ENCODE measurements around the gene NR5A2. TPM values are rescaled to one million over a fixed set of nuclear protein-coding genes. Genes with fewer than 3 reads are reported as not detected.

The NR5A2 gene
- total and polyA plus RNA-seq, 10 of the 15 experiments (the other 5 are each of a cell fraction or from before 2014, with no cell fraction given), result 0.02 to 0.60 (median 0.15) TPM; not detected in 1

DNA sequence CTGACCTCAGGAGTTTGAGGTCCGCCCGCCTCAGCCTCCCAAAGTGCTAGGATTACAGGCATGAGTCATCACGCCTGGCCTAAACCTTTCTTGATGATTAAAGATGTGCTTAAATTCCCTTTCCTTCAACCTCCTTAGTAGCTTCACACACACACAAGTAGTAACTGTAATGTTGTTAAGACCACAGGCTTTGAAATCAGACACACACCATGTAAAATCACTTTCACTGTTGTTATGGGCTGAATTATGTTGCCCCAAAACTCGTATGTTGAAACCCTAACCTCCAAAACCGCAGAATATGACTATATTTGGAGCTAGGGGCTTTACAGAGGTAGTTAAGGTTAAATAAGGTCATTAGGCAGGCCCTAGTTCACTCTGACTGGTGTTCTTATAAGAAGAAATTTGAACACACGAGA, 180.2 kb downstream of the NR5A2 start:
- Histone ChIP-seq H3K27me3 (replicated peaks in 1 of 2; ENCODE audit: control insufficient read depth in 2 of 2, insufficient read depth in 2 of 2, low read length in 1 of 2) (no peaks in the 10 kb centered on the region), H3K4me3 (no peak overlapping the region), H3K9me3 (replicated peaks; ENCODE audit: control insufficient read depth, insufficient read depth, low read length) (no peaks in the 10 kb centered on the region; the same call in 2 of the 3 replicates), H3K4me1 (ENCODE audit: control insufficient read depth, insufficient read depth, low read length) (peaks cover 7% of the 10 kb centered on the region), H4K20me1 (ENCODE audit: control insufficient read depth, insufficient read depth) (no peaks in the 10 kb centered on the region), H3K36me3 (ENCODE audit: control insufficient read depth in 2 of 2, insufficient read depth in 2 of 2, low read length in 1 of 2) (no peaks in the 10 kb centered on the region), H3K9ac (ENCODE audit: control insufficient read depth, insufficient read depth, low read length) (no peak overlapping the region), H2AFZ (ENCODE audit: control insufficient read depth, low read depth, low read length) (no peak overlapping the region), H3K27ac (ENCODE audit: control insufficient read depth, insufficient read depth) (no peak overlapping the region), H3K4me2 (ENCODE audit: control insufficient read depth, insufficient read depth) (peak overlapping the region; percentile 46), H3K79me2 (ENCODE audit: control insufficient read depth, insufficient read depth, low read length) (no peaks in the 10 kb centered on the region)
- ChIA-PET SMC1A (ENCODE audit: uncharacterized antibody, unreplicated experiment) (interaction anchor here (0.6 to 1.9 kb wide), 11 partner anchors 11 to 101 kb away, joined by 3 to 8 read pairs (median 3); no protein-coding TSS in a partner anchor), RAD21 (ENCODE audit: unreplicated experiment) (interaction anchor here (0.8 to 2.3 kb wide), 5 partner anchors 9 to 86 kb away, joined by 3 to 7 read pairs (median 4); no protein-coding TSS in a partner anchor), CTCF (interaction anchor here (1.1 to 1.5 kb wide), 3 partner anchors 27 to 83 kb away, joined by 3 to 4 read pairs (median 3); no protein-coding TSS in a partner anchor), POLR2A (interaction anchor here (0.9 kb wide), 1 partner anchor 11 kb away, joined by 3 read pairs; no protein-coding TSS in a partner anchor)
- BruUV-seq (replicated peaks), result no TSS peak
- in situ Hi-C loops (cut with MboI) (no loop called here), intact Hi-C loops (cut with micrococcal nuclease; ENCODE audit: unreplicated experiment) (loop anchor here (5.0 kb wide), 1 partner anchor 55 kb away; no protein-coding TSS in a partner anchor)
- FAIRE-seq (peak; percentile 92), DNase-seq (ENCODE audit: low read depth, low spot score) (peak; percentile 77), ATAC-seq (peak; percentile 97)
- under 1% methylated on average over 6 of the region's 6 CpGs for WGBS (ENCODE audit: insufficient coverage, insufficient replicate concordance, low lambda C conversion rate, missing lambda C conversion rate)
- TF ChIP-seq MEF2A (IDR thresholded peaks at IDR 0.05; ENCODE audit: insufficient read depth, low read depth, low read length) (peak; percentile 99), LARP7 (IDR thresholded peaks at IDR 0.05) (no peak), NFIC (IDR thresholded peaks at IDR 0.05; ENCODE audit: low read depth, low read length) (peak; percentile 95), NBN (IDR thresholded peaks at IDR 0.05) (peak; percentile 60; the same call in 1 of the 2 replicates), PAX5 (IDR thresholded peaks at IDR 0.05; ENCODE audit: borderline replicate concordance, low read depth, low read length) (peak; percentile 79), FOXM1 (IDR thresholded peaks at IDR 0.05; ENCODE audit: low read depth, low read length) (peak; percentile 90), CBX3 (IDR thresholded peaks at IDR 0.05; ENCODE audit: borderline replicate concordance, low read depth) (no peak), SRF (IDR thresholded peaks at IDR 0.05; ENCODE audit: low read depth in 2 of 2, low read length in 2 of 2) (peak in 1 of 2 experiments; percentile 70; a peak in 1 of 4 replicates), RAD21 (IDR thresholded peaks at IDR 0.05; ENCODE audit: insufficient read depth, low read depth, low read length) (0 out of 2 replicates have a peak, but pooled peaks have one; percentile 1), KLF5 (IDR thresholded peaks at IDR 0.05; ENCODE audit: partially characterized antibody) (no peak), MTA3 (IDR thresholded peaks at IDR 0.05; ENCODE audit: borderline replicate concordance, low read length) (peak; percentile 91; the same call in 1 of the 2 replicates), BCL11A (IDR thresholded peaks at IDR 0.05; ENCODE audit: low read depth, low read length) (peak; percentile 64; the same call in 1 of the 2 replicates), EED (IDR thresholded peaks at IDR 0.05; ENCODE audit: low read depth) (peak; percentile 88), FOXK2 (IDR thresholded peaks at IDR 0.05) (no peak; the same call in 1 of the 2 replicates), NRF1 (conservative IDR thresholded peaks at IDR 0.05; ENCODE audit: low read depth, low read length) (no peak), ATF7 (IDR thresholded peaks at IDR 0.05; ENCODE audit: low read depth) (peak; percentile 64)
- TF ChIP-seq, protein P1, sequence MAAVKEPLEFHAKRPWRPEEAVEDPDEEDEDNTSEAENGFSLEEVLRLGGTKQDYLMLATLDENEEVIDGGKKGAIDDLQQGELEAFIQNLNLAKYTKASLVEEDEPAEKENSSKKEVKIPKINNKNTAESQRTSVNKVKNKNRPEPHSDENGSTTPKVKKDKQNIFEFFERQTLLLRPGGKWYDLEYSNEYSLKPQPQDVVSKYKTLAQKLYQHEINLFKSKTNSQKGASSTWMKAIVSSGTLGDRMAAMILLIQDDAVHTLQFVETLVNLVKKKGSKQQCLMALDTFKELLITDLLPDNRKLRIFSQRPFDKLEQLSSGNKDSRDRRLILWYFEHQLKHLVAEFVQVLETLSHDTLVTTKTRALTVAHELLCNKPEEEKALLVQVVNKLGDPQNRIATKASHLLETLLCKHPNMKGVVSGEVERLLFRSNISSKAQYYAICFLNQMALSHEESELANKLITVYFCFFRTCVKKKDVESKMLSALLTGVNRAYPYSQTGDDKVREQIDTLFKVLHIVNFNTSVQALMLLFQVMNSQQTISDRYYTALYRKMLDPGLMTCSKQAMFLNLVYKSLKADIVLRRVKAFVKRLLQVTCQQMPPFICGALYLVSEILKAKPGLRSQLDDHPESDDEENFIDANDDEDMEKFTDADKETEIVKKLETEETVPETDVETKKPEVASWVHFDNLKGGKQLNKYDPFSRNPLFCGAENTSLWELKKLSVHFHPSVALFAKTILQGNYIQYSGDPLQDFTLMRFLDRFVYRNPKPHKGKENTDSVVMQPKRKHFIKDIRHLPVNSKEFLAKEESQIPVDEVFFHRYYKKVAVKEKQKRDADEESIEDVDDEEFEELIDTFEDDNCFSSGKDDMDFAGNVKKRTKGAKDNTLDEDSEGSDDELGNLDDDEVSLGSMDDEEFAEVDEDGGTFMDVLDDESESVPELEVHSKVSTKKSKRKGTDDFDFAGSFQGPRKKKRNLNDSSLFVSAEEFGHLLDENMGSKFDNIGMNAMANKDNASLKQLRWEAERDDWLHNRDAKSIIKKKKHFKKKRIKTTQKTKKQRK (IDR thresholded peaks at IDR 0.05; ENCODE audit: low read depth, low read length), result no peak
- TF ChIP-seq, protein P2, sequence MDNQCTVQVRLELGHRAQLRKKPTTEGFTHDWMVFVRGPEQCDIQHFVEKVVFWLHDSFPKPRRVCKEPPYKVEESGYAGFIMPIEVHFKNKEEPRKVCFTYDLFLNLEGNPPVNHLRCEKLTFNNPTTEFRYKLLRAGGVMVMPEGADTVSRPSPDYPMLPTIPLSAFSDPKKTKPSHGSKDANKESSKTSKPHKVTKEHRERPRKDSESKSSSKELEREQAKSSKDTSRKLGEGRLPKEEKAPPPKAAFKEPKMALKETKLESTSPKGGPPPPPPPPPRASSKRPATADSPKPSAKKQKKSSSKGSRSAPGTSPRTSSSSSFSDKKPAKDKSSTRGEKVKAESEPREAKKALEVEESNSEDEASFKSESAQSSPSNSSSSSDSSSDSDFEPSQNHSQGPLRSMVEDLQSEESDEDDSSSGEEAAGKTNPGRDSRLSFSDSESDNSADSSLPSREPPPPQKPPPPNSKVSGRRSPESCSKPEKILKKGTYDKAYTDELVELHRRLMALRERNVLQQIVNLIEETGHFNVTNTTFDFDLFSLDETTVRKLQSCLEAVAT (IDR thresholded peaks at IDR 0.05), result peak; percentile 92
- TF ChIP-seq, protein P3, sequence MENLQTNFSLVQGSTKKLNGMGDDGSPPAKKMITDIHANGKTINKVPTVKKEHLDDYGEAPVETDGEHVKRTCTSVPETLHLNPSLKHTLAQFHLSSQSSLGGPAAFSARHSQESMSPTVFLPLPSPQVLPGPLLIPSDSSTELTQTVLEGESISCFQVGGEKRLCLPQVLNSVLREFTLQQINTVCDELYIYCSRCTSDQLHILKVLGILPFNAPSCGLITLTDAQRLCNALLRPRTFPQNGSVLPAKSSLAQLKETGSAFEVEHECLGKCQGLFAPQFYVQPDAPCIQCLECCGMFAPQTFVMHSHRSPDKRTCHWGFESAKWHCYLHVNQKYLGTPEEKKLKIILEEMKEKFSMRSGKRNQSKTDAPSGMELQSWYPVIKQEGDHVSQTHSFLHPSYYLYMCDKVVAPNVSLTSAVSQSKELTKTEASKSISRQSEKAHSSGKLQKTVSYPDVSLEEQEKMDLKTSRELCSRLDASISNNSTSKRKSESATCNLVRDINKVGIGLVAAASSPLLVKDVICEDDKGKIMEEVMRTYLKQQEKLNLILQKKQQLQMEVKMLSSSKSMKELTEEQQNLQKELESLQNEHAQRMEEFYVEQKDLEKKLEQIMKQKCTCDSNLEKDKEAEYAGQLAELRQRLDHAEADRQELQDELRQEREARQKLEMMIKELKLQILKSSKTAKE (IDR thresholded peaks at IDR 0.05; ENCODE audit: low read depth, poor library complexity, severe bottlenecking), result peak; percentile 87

Data from GM12878 (cell line).